Rectal smooth muscle tissue (tissue), 1 donor: ENCODE measurements around the gene GALNT7.

Source experiments
- H3K27ac ChIP-seq: one replicate; pipeline ENCODE4 v1.7.0; 2013; ENCODE audit warnings: low read depth, low read length, inconsistent platforms
- H3K27me3 ChIP-seq: one replicate; pipeline ENCODE4 v1.7.0; 2013; ENCODE audit warnings: low read length; ENCODE audit not compliant: control insufficient read depth, insufficient read depth
- H3K36me3 ChIP-seq: one replicate; pipeline ENCODE4 v1.7.0; 2013; ENCODE audit warnings: low read length; ENCODE audit not compliant: control insufficient read depth, insufficient read depth
- H3K4me1 ChIP-seq: one replicate; pipeline ENCODE4 v1.7.0; 2013; ENCODE audit warnings: low read length; ENCODE audit not compliant: control insufficient read depth, insufficient read depth
- H3K4me3 ChIP-seq: one replicate; pipeline ENCODE4 v1.7.0; 2013; ENCODE audit warnings: low read length
- H3K9ac ChIP-seq: one replicate; pipeline ENCODE4 v1.7.0; 2013; ENCODE audit warnings: low read length

GALNT7 gene

GRCh38 chr4:173281406-173282255, 113.0 kb downstream of the GALNT7 start:
- Histone ChIP-seq H3K27ac (no peak overlapping the region), H3K9ac (no peak overlapping the region), H3K27me3 (no peaks in the 10 kb centered on the region), H3K36me3 (no peaks in the 10 kb centered on the region), H3K4me1 (no peaks in the 10 kb centered on the region), H3K4me3 (no peak overlapping the region)

GRCh38 chr4:173282256-173282562, 113.6 kb downstream of the GALNT7 start:
- H3K9ac ChIP-seq, result no peak overlapping the region
- H3K27me3 ChIP-seq, result no peaks in the 10 kb centered on the region
- H3K4me3 ChIP-seq, result no peak overlapping the region
- no peak overlapping the region for H3K27ac ChIP-seq
- no peaks in the 10 kb centered on the region for H3K36me3 ChIP-seq
- no peaks in the 10 kb centered on the region for H3K4me1 ChIP-seq

GRCh38 chr4:173282626-173283025, 114.0 kb downstream of the GALNT7 start:
- no peak overlapping the region for H3K9ac ChIP-seq
- H3K27me3 ChIP-seq, result no peaks in the 10 kb centered on the region
- H3K4me3 ChIP-seq, result no peak overlapping the region
- no peak overlapping the region for H3K27ac ChIP-seq
- no peaks in the 10 kb centered on the region for H3K36me3 ChIP-seq
- no peaks in the 10 kb centered on the region for H3K4me1 ChIP-seq

DNA sequence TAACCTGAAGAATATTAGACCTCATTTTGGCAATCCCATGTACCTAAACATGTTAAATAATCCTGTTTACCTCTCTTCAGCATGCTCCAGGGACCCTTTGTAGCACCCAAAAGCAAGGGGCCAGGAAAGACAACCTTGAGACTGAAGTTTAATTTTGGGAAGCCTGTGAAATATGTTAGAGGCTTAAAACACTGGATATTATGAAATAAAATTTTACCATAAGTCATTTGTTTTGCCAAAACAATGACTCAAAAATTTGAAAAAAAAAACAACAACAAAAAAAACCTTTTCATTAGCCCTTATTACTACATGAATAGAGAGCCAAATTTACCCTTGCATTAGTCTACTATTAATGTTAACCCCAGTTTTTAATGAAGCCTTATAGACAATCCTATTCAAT, 115.9 kb downstream of the GALNT7 start:
- Histone ChIP-seq H3K4me3 (no peak overlapping the region), H3K27ac (no peak overlapping the region), H3K27me3 (no peaks in the 10 kb centered on the region), H3K4me1 (no peaks in the 10 kb centered on the region), H3K36me3 (no peaks in the 10 kb centered on the region), H3K9ac (no peak overlapping the region)

GRCh38 chr4:173287486-173287885, 118.9 kb downstream of the GALNT7 start:
- H3K4me3 ChIP-seq, result no peak overlapping the region
- no peaks in the 10 kb centered on the region for H3K27me3 ChIP-seq
- H3K27ac ChIP-seq, result no peak overlapping the region
- no peaks in the 10 kb centered on the region for H3K36me3 ChIP-seq
- H3K9ac ChIP-seq, result no peak overlapping the region
- no peaks in the 10 kb centered on the region for H3K4me1 ChIP-seq

DNA sequence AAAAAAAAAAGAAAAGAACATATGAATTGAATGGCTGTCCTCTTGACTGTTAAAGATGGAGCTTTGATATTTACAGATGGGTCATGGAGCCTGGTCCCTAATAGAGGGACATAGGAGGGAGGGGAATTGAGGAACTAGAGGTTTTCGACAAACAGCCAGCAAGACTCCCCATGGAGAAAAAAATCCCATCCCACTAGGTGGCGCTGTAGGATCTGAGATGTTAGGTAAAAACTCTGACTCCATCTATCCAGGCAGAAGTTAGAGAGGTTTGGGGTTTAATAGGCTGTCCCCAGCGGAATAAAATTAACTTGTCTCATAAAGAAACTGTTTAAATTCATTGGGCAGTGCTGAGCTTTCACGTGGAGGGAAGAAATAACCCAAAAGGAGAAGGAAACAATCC, 119.7 kb downstream of the GALNT7 start:
- no peaks in the 10 kb centered on the region for H3K27me3 ChIP-seq
- no peaks in the 10 kb centered on the region for H3K4me1 ChIP-seq
- no peak overlapping the region for H3K9ac ChIP-seq
- no peaks in the 10 kb centered on the region for H3K36me3 ChIP-seq
- no peak overlapping the region for H3K27ac ChIP-seq
- H3K4me3 ChIP-seq, result no peak overlapping the region

DNA sequence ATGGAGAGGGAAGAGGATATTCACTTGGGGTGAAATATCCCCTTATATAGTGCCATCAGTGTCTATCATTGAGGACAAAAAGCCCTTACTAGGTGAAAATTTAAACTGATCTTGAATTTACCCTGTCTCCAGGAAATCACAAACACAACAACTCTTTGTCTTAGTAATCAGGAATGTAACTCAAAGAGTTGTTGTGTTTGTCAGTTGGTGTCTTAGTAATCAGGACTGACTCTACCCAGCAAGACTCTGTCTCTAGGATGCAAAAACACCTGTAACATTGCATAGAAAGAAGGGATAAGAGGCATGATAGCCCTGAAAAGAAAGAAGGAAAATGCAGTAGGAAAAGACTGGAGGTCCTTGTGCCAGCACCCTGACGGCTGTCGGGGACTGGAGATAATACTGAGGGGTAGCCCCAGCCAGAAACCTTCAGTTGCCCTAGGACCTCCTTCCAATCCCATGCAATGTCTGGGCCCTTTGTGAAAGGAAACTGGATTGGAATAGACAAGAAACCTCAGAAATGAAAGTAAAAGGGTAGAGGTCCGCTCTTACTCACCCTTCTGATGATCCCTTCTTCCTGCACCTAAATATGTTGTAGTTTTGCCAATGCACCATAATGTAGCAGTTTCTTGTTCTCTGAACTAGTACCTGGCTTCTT, 120.2 kb downstream of the GALNT7 start:
- Histone ChIP-seq H3K4me1 (no peaks in the 10 kb centered on the region), H3K4me3 (peak overlapping the region; percentile 4), H3K36me3 (no peaks in the 10 kb centered on the region), H3K9ac (no peak overlapping the region), H3K27ac (no peak overlapping the region), H3K27me3 (no peaks in the 10 kb centered on the region)

DNA sequence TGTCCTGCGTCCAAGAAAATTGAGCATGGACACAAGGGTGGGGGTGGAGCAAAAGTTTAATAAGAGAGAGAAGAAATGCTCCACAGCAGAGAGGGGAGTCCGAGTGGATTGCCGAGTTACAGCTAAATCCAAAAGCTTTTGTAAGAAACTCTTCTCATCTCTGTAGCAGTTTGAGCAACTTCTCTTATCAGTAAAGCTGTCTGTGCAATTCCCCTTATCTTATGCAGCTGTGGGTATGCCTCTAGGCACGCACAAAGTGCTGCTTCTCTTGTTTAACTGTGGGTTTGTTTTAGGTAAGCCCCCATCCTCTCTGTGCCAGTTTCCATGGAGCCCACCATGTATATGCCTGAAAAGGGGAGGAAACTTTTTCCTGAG, 120.7 kb downstream of the GALNT7 start:
- no peaks in the 10 kb centered on the region for H3K27me3 ChIP-seq
- no peak overlapping the region for H3K4me3 ChIP-seq
- H3K27ac ChIP-seq, result no peak overlapping the region
- H3K4me1 ChIP-seq, result no peaks in the 10 kb centered on the region
- H3K36me3 ChIP-seq, result no peaks in the 10 kb centered on the region
- no peak overlapping the region for H3K9ac ChIP-seq

DNA sequence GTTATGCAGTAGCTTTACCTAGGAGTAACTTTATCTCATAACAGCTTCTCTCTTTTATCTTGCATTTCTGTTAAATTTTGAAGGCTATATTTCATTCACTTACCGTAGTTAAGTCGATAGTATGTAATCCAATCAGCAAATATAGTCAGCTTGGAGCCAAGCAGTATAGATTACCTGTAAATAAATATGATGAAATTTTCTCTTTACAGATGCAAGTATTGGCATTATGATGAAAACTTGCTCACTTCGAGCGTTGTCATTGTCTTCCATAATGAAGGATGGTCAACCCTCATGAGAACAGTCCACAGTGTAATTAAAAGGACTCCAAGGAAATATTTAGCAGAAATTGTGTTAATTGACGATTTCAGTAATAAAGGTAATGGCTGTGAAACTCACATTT, 123.3 kb downstream of the GALNT7 start:
- H3K27me3 ChIP-seq, result no peaks in the 10 kb centered on the region
- no peak overlapping the region for H3K9ac ChIP-seq
- no peaks in the 10 kb centered on the region for H3K4me1 ChIP-seq
- peaks cover 3% of the 10 kb centered on the region for H3K36me3 ChIP-seq
- no peak overlapping the region for H3K27ac ChIP-seq
- H3K4me3 ChIP-seq, result no peak overlapping the region

GRCh38 chr4:173293663-173294062, 125.1 kb downstream of the GALNT7 start:
- no peaks in the 10 kb centered on the region for H3K4me1 ChIP-seq
- no peak overlapping the region for H3K9ac ChIP-seq
- no peaks in the 10 kb centered on the region for H3K27me3 ChIP-seq
- no peak overlapping the region for H3K27ac ChIP-seq
- peaks cover 3% of the 10 kb centered on the region for H3K36me3 ChIP-seq
- no peak overlapping the region for H3K4me3 ChIP-seq

DNA sequence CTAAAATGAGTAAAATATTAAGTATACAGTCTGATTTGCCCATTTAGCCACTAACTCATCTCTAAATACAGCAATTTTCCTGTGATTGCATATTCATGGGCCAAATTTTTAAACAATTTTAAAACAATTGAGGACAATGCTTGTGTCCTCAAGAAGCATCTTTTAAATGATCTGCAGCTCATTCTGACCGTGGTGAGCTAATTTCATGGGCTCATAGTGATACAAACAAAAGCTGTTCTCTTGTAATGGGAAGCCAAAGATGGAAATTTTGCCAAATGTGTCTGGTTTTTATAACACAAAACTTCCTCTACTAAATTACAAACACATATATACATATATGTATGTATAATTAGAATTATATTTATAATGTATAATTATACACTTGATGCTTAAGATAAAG, 125.8 kb downstream of the GALNT7 start:
- H3K4me1 ChIP-seq, result no peaks in the 10 kb centered on the region
- H3K36me3 ChIP-seq, result peaks cover 3% of the 10 kb centered on the region

DNA sequence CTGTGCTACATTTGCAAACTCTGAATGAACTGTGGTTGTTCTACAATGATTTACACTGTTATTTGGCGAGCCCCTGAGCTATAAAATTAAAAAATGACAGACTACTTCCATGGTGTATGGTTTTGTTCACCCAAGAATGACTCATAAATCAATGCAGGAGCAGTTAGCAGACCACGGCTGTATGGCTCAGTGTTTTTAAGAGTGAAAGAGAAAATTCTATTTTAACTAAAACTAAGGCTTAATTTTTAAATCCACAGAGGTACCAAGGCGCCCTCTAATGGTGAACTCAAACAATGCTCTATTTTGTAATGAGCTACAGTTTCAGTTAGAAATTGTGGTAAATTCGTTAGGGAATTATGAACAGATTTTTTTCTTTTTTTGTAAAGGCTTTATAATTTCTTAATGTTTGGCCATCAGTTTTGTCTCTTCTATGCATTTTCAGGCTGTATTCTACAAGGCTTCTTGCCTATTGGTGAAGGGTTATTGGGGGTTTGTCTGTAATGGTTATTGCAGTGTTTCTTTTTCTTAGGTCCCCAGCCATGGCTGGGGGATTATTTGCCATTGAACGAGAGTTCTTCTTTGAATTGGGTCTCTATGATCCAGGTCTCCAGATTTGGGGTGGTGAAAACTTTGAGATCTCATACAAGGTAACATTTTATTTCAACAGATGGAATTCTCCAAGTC, 133.0 kb downstream of the GALNT7 start:
- no peaks in the 10 kb centered on the region for H3K27me3 ChIP-seq
- no peaks in the 10 kb centered on the region for H3K36me3 ChIP-seq
- no peak overlapping the region for H3K27ac ChIP-seq
- H3K4me3 ChIP-seq, result no peak overlapping the region
- H3K9ac ChIP-seq, result no peak overlapping the region
- peaks cover 8% of the 10 kb centered on the region for H3K4me1 ChIP-seq

More for the DNA sequence above, 125.8 kb downstream of the GALNT7 start:
- H3K4me3 ChIP-seq, result no peak overlapping the region
- no peak overlapping the region for H3K27ac ChIP-seq
- H3K27me3 ChIP-seq, result no peaks in the 10 kb centered on the region
- no peak overlapping the region for H3K9ac ChIP-seq
